Lower leg skin (tissue), 4 donors: Measurements from ENCODE around the gene UBAC2. TPM values are rescaled to one million over a fixed set of nuclear protein-coding genes. Genes with fewer than 3 reads are reported as not detected.

Experiments used
- DNase-seq, 2 donors: peaks; one replicate each; pipeline ENCODE4 v3.0.0-alpha.2; 2019; ENCODE audit warnings: low spot score in 2 of 2
- H3K4me3 ChIP-seq: fragments of 200-600 bp; sonication (generic); 2 replicates; pipeline ENCODE4 v1.5.1; 2017; ENCODE audit warnings: mild to moderate bottlenecking, low read depth; ENCODE audit not compliant: poor library complexity, severe bottlenecking
- CTCF ChIP-seq, 3 donors: fragments of 450-650 bp; IDR thresholded peaks; one replicate each; pipeline ENCODE4 v1.5.1; 2016; ENCODE audit warnings: antibody characterized with exemption in 3 of 3, mild to moderate bottlenecking in 3 of 3, moderate library complexity in 2 of 3
- POLR2A ChIP-seq, 2 donors: fragments of 450-650 bp; IDR thresholded peaks; one replicate each; pipeline ENCODE4 v1.6.1; 2016 to 2017; ENCODE audit warnings: antibody characterized with exemption in 2 of 2, mild to moderate bottlenecking in 1 of 2, moderate library complexity in 1 of 2
- whole genome bisulfite sequencing, 2 donors: methylation state at CpG; one replicate each; pipeline ENCODE4 v1.1.5; 2018; 5-methylcytosine and 5-hydroxymethylcytosine counted together
- intact Hi-C: fragments of 100-400 bp; cut with DNase I; formaldehyde crosslinking; loops from one replicate; pipeline ENCODE4 v1.15.0; 2023; ENCODE audit warnings: low total_unique reads
- total RNA-seq, 4 donors: library from RNA; depleted of rRNA; stranded (reverse); fragments of >200 nt; gene quantifications; one replicate each; pipeline ENCODE4 v1.1.0, GENCODE V29; 2016

The UBAC2 gene
- total RNA-seq, 4 donors from 2014 or later: 94.8 to 125 (median 106) TPM

- peak in 1 of 2 donors; percentile 4 for DNase-seq
- 69 to 83% methylated on average over 2 of the region's 2 CpGs for WGBS, 2 donors
- TF ChIP-seq POLR2A (IDR thresholded peaks at IDR 0.05) (no peak), CTCF (IDR thresholded peaks at IDR 0.05) (no peak)
- H3K4me3 ChIP-seq: no peak overlapping the region
- intact Hi-C loops: no loop called here
Measured at GRCh38 chr13:99381766-99382165, 181.1 kb downstream of the UBAC2 start.

GRCh38 chr13:99382428-99383133 is 181.9 kb downstream of the UBAC2 start:
- peak in 1 of 2 donors; percentile 14 for DNase-seq
- 68 to 71% methylated on average over 9 of the region's 9 CpGs for WGBS, 2 donors
- TF ChIP-seq POLR2A (IDR thresholded peaks at IDR 0.05) (no peak), CTCF (IDR thresholded peaks at IDR 0.05) (no peak)
- intact Hi-C loops: no loop called here
- H3K4me3 ChIP-seq: no peak overlapping the region

- DNase-seq: peak in 1 of 2 donors; percentile 14
- TF ChIP-seq CTCF (IDR thresholded peaks at IDR 0.05) (no peak), POLR2A (IDR thresholded peaks at IDR 0.05) (no peak)
- H3K4me3 ChIP-seq: no peak overlapping the region
- intact Hi-C loops: no loop called here
- 76 to 88% methylated on average over 11 of the region's 11 CpGs for WGBS, 2 donors
Measured at GRCh38 chr13:99383511-99383921, 182.9 kb downstream of the UBAC2 start.

- no peak overlapping the region for H3K4me3 ChIP-seq
- intact Hi-C loops: no loop called here
- WGBS, 2 donors: 93 to 97% methylated on average over 5 of the region's 5 CpGs
- TF ChIP-seq POLR2A (IDR thresholded peaks at IDR 0.05) (no peak), CTCF (IDR thresholded peaks at IDR 0.05) (no peak)
- DNase-seq: peak in 1 of 2 donors; percentile 12
Measured at GRCh38 chr13:99383946-99384345, 183.3 kb downstream of the UBAC2 start.

- DNase-seq: peak in 1 of 2 donors; percentile 11
- no peak overlapping the region for H3K4me3 ChIP-seq
- intact Hi-C loops: no loop called here
- WGBS, 2 donors: 77 to 78% methylated on average over 13 of the region's 13 CpGs
- TF ChIP-seq CTCF (IDR thresholded peaks at IDR 0.05) (no peak), POLR2A (IDR thresholded peaks at IDR 0.05) (no peak)
Measured at GRCh38 chr13:99384468-99384867, 183.8 kb downstream of the UBAC2 start.

GRCh38 chr13:99385161-99385560 is 184.5 kb downstream of the UBAC2 start:
- intact Hi-C loops: no loop called here

More at GRCh38 chr13:99385161-99385560, 184.5 kb downstream of the UBAC2 start:
- no peak for TF ChIP-seq CTCF (IDR thresholded peaks at IDR 0.05)
- no peak for TF ChIP-seq POLR2A (IDR thresholded peaks at IDR 0.05)
- WGBS, 2 donors: 94 to 95% methylated on average over 15 of the region's 15 CpGs
- peak; percentile 13 to 57 for DNase-seq
- no peak overlapping the region for H3K4me3 ChIP-seq
